MCF 10A (cell line): ENCODE results near the gene FBXL12. TPM values are rescaled to one million over a fixed set of nuclear protein-coding genes. Genes with fewer than 3 reads are reported as not detected.

Experiments used
- BruUV-seq: library from RNA; stranded (reverse); fragments of 400-500 nt; replicated peaks from 2 replicates; lab custom pipeline; 2021; lab: Mats Ljungman, UMichigan
- CTCF ChIA-PET: fragments of 300-600 bp; sonication (Branson Sonifier 250); formaldehyde crosslinking; extraction: SDS; loops from one replicate; lab custom pipeline; 2021; ENCODE audit warnings: antibody characterized with exemption, inconsistent platforms; lab: Yijun Ruan, JAX
- POLR2A ChIA-PET: fragments of 300-600, 350-650 bp; sonication (Branson Sonifier 250); formaldehyde crosslinking; extraction: SDS; loops from one replicate; lab custom pipeline; 2020; ENCODE audit warnings: antibody characterized with exemption, inconsistent platforms; lab: Yijun Ruan, JAX
- DNase-seq: peaks from one replicate; pipeline ENCODE4 v3.0.0-alpha.2; 2018; ENCODE audit not compliant: unreplicated experiment
- H3K27ac Mint-ChIP-seq: one replicate; pipeline ENCODE4 v1.8.0; 2022; ENCODE audit warnings: mild to moderate bottlenecking, low read depth, mixed read lengths; ENCODE audit not compliant: unreplicated experiment
- H3K27me3 Mint-ChIP-seq: one replicate; pipeline ENCODE4 v1.8.0; 2022; ENCODE audit warnings: mixed read lengths; ENCODE audit not compliant: insufficient read depth, unreplicated experiment
- H3K36me3 Mint-ChIP-seq: one replicate; pipeline ENCODE4 v1.8.0; 2022; ENCODE audit warnings: mild to moderate bottlenecking, moderate library complexity, mixed read lengths; ENCODE audit not compliant: insufficient read depth, unreplicated experiment
- H3K4me1 Mint-ChIP-seq: one replicate; pipeline ENCODE4 v1.8.0; 2022; ENCODE audit warnings: mixed read lengths; ENCODE audit not compliant: insufficient read depth, unreplicated experiment
- H3K4me3 Mint-ChIP-seq: one replicate; pipeline ENCODE4 v1.8.0; 2022; ENCODE audit warnings: mild to moderate bottlenecking, moderate library complexity, mixed read lengths; ENCODE audit not compliant: unreplicated experiment
- H3K9me3 Mint-ChIP-seq: one replicate; pipeline ENCODE4 v1.8.0; 2022; ENCODE audit warnings: mixed read lengths; ENCODE audit not compliant: unreplicated experiment
- CTCF ChIP-seq: fragments of 200-600 bp; IDR thresholded peaks from one replicate; pipeline ENCODE4 v1.8.0; 2022; ENCODE audit warnings: antibody characterized with exemption, mild to moderate bottlenecking; ENCODE audit not compliant: unreplicated experiment
- intact Hi-C: fragments of 100-400 bp; cut with micrococcal nuclease; formaldehyde crosslinking; loops from 2 replicates; pipeline ENCODE4 v1.14.1; 2022
- total RNA-seq: library from RNA; stranded (reverse); gene quantifications from 2 replicates; pipeline ENCODE4 v1.2.3, GENCODE V29; 2022

The FBXL12 gene
- total RNA-seq, 1 experiment from 2014 or later, result 27.4 TPM

- no peak for TF ChIP-seq CTCF
- POLR2A ChIA-PET, result interaction anchor here (0.5 kb wide), 1 partner anchor 359 kb away, joined by 3 read pairs; no protein-coding TSS in a partner anchor
- no peaks in the 10 kb centered on the region for H3K9me3 Mint-ChIP-seq
- H3K27me3 Mint-ChIP-seq, result peaks cover 23% of the 10 kb centered on the region
- H3K36me3 Mint-ChIP-seq, result no peaks in the 10 kb centered on the region
- CTCF ChIA-PET, result interaction anchor here (1.2 to 1.7 kb wide), 2 partner anchors 18 to 142 kb away, joined by 3 to 5 read pairs; no protein-coding TSS in a partner anchor
- intact Hi-C loops, result no loop called here
- no peak overlapping the region for H3K4me3 Mint-ChIP-seq
- H3K27ac Mint-ChIP-seq, result no peak overlapping the region
- BruUV-seq, result no TSS peak
- H3K4me1 Mint-ChIP-seq, result no peaks in the 10 kb centered on the region
- no peak for DNase-seq
Measured at GRCh38 chr19:9857920-9858746, 39.3 kb upstream of the FBXL12 start.

- Mint-ChIP-seq H3K27me3 (peaks cover 14% of the 10 kb centered on the region), H3K4me1 (no peaks in the 10 kb centered on the region), H3K9me3 (no peaks in the 10 kb centered on the region), H3K4me3 (no peak overlapping the region), H3K36me3 (no peaks in the 10 kb centered on the region), H3K27ac (no peak overlapping the region)
- TF ChIP-seq CTCF, result no peak
- DNase-seq, result no peak
- ChIA-PET CTCF (interaction anchor here (1.7 kb wide), 1 partner anchor 143 kb away, joined by 5 read pairs; no protein-coding TSS in a partner anchor), POLR2A (no interaction called here)
- BruUV-seq, result no TSS peak
- intact Hi-C loops, result no loop called here
Measured at GRCh38 chr19:9857076-9857721, 38.3 kb upstream of the FBXL12 start.

GRCh38 chr19:9856609-9857008, 37.7 kb upstream of the FBXL12 start:
- ChIA-PET CTCF (no interaction called here), POLR2A (interaction anchor here (0.7 kb wide), 1 partner anchor 29 kb away, joined by 3 read pairs; the partner anchor contains the start of gene UBL5)
- Mint-ChIP-seq H3K4me1 (no peaks in the 10 kb centered on the region), H3K9me3 (no peaks in the 10 kb centered on the region), H3K36me3 (no peaks in the 10 kb centered on the region), H3K27me3 (peaks cover 8% of the 10 kb centered on the region), H3K27ac (no peak overlapping the region), H3K4me3 (no peak overlapping the region)
- intact Hi-C loops, result no loop called here
- TF ChIP-seq CTCF, result no peak
- no TSS peak for BruUV-seq
- no peak for DNase-seq

GRCh38 chr19:9854282-9854846, 35.5 kb upstream of the FBXL12 start:
- no peaks in the 10 kb centered on the region for H3K4me1 Mint-ChIP-seq
- DNase-seq, result no peak
- peaks cover 2% of the 10 kb centered on the region for H3K36me3 Mint-ChIP-seq
- BruUV-seq, result no TSS peak
- H3K4me3 Mint-ChIP-seq, result no peak overlapping the region
- CTCF ChIA-PET, result no interaction called here
- intact Hi-C loops, result no loop called here
- no peak overlapping the region for H3K27ac Mint-ChIP-seq
- H3K9me3 Mint-ChIP-seq, result no peaks in the 10 kb centered on the region
- no peaks in the 10 kb centered on the region for H3K27me3 Mint-ChIP-seq
- POLR2A ChIA-PET, result no interaction called here
- no peak for TF ChIP-seq CTCF
